NOMO-1 treated with DMSO at 0.1 percent for 48 hours (cell line): ENCODE measurements around the gene PSKH1.
A peak's percentile ranks its signal among the peaks of the same experiment; 100 is the strongest.
"Not testable (repeated sequence)": the region's sequence is repeated elsewhere in the genome, so short reads cannot be mapped to it uniquely, and the experiment has no call there.

Source experiments
- DNase-seq: peaks from one replicate; lab custom pipeline; 2025; ENCODE audit not compliant: unreplicated experiment; lab: John Stamatoyannopoulos, UW

PSKH1 gene

DNA sequence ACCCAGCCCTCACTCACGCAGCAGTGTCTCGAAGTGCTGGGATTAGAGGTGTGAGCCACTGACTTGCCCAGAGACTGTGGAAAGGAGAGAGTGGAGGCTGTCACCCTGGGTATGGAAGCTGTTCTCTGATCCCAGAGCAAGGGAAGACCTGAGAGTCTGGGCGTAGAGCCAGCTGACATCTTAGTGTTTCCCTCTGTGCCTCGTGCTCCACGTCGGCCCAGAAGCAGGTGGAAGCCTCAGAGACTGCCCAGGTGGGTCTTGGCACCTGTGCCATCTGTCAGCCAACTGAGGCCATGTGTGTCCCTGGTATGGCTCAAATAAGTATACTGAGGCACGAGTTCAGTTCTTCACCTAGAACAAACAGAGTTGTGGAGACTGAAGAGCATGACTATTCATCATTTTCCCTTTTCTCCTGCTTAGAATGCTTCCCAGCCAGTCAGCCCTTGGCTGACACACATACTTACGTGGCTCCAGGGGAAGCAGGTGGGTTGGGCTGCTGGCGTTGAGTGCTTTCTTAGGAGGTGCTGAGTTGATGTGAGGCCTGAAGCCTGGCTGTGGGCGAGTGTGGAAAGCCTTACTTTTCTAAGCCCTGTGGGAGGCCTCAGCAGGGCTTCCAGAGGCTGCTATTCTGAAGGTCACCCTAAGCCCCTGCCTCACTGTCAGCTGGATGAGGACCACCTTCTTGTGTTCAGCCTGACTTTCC is 30.5 kb downstream of the PSKH1 start:
- no peak for DNase-seq

DNA sequence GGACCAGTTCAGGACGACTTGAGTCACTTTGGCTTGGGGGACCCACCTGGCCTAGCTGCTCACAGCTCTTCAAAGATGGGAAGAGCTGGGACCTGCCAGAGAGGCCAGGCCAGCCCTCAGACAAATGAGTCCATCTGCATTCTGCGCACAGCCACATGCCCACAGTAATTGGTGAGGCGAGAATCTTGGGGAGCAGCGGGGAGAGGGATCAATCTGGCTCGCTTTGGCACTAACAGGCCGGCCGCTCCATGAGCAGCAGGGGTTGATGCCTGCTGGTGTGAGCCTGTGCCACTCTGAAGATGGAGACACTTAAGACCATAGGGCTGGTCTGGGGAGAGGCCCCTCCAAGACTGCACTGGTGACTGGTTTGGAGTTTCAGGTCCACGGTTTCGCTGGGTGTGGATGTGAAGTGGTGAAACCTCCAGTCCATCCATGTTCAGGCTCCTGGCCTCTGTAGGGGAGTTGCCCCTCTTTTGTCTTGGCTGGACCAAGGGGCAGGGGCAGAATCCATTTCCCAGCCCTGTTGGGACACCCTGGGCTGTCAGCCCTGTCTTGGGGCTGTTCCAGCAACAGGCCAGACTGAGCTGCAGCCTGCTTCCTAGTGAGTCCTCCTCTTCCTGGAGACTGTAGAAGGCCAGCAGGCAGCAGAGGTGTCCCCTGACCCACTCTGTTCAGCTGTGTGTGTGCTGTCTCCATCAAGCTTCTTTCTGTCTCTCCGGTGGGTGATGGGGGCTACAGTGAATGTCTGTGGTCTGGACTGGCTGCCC is 31.3 kb downstream of the PSKH1 start:
- no peak for DNase-seq

DNA sequence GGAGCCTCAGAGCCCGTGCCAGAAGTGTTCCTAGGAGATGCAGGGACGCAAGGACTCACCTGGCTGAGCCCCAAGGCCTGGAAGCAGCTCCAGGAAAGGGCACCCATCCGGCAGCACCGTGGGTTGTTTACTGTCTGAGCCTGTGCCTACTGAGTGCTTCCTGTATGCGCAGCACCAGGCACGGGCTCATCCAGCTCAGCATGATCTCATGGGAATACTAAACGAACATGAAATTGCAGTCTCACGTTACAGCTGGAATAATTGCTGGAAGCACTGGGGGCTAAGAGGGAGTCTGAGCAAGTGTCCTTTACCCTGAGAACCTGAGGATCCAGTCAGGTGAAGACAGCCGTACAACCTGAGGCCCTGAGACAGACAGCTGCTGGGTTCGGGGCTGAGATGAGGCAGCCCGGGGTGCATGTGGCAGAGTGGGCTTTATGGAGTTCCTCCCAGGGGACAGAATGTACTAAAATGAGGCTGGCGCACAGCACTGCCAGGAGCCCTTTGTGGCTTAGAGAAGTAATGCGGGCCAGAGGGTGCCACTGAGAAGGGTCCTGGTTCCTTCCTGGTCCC is 33.2 kb downstream of the PSKH1 start:
- no peak for DNase-seq

DNA sequence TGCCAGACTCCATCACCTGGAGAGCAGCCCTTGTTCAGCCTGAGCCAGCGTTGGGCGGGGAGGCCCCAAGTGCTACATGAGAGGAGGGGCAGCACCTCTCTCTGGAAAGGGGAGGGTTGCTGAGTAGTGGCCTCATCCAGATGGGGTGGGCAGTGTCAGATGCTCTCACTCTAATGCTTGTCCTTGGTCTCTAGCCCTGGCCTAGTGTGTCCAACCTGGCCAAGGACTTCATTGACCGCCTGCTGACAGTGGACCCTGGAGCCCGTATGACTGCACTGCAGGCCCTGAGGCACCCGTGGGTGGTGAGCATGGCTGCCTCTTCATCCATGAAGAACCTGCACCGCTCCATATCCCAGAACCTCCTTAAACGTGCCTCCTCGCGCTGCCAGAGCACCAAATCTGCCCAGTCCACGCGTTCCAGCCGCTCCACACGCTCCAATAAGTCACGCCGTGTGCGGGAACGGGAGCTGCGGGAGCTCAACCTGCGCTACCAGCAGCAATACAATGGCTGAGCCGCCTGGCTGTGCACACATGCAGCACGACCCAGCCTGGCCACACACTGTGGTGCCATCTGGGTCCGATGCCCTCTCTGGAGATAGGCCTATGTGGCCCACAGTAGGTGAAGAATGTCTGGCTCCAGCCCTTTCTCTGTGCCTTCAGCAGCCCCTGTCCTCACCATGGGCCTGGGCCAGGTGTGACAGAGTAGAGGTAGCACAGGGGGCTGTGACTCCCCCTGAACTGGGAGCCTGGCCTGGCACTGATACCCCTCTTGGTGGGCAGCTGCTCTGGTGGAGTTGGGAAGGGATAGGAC is 34.3 kb downstream of the PSKH1 start:
- no peak for DNase-seq

DNA sequence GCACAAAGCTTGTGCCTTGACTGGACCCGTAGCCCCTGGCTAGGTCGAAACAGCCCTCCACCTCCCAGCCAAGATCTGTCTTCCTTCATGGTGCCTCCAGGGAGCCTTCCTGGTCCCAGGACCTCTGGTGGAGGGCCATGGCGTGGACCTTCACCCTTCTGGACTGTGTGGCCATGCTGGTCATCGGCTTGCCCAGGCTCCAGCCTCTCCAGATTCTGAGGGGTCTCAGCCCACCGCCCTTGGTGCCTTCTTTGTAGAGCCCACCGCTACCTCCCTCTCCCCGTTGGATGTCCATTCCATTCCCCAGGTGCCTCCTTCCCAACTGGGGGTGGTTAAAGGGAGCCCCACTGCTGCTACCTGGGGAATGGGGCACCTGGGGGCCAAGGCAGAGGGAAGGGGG is 35.1 kb downstream of the PSKH1 start:
- no peak for DNase-seq

DNA sequence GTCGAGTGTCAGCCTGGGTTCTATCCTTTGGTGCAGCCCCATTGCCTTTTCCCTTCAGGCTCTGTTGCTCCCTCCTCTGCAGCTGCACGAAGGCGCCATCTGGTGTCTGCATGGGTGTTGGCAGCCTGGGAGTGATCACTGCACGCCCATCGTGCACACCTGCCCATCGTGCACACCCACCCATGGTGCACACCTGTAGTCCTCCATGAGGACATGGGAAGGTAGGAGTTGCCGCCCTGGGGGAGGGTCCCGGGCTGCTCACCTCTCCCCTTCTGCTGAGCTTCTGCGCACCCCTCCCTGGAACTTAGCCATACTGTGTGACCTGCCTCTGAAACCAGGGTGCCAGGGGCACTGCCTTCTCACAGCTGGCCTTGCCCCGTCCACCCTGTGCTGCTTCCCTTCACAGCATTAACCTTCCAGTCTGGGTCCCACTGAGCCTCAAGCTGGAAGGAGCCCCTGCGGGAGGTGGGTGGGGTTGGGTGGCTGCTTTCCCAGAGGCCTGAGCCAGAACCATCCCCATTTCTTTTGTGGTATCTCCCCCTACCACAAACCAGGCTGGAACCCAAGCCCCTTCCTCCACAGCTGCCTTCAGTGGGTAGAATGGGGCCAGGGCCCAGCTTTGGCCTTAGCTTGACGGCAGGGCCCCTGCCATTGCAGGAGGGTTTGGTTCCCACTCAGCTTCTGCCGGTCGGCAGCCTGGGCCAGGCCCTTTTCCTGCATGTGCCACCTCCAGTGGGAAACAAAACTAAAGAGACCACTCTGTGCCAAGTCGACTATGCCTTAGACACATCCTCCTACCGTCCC is 35.7 kb downstream of the PSKH1 start:
- DNase-seq, result peak; percentile 35

DNA sequence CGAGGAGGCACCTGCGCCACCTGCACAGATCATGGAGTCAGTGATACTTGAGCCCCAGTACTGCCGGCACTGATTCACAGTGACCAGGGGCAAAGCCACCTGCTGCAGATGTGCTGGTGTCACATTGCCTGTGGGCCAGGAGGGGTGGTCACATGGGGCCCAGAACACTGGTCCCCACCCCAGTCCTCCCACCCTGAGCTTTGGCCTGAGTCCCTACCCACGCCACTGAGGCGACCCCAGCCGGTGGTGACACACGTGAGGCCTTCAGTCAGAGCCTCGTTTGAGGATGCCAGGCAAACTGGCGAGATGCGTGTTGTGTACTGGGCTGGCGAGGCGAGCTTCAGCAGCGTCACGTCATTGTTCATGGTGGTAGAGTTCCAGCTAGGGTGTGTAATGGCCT is 37.1 kb downstream of the PSKH1 start:
- no peak for DNase-seq

DNA sequence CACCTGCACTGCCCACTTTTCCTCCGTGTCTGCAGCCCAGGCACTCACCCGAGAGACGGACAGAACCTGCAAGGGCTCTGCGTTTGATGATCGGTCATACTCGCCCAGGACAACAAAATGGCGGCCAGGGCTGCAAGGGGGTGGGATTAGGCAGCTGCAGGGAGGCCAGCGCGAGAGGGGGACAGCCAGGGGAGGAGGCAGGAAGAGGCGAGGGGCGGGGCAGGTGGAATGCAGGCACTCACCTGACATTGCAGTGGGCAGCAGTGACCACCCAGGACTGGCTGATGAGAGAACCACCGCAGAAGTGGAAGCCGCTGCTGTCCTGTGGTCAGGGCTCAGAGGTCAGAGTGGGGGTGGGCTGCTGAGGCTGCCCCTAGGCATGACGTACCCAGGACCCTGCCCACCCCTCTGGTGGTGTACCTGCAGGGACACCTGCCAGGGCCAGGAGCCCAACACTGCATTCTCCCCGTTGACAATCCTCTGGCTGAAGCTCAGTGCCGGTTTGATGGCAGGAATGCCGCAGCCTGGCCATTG is 37.7 kb downstream of the PSKH1 start:
- no peak for DNase-seq

DNA sequence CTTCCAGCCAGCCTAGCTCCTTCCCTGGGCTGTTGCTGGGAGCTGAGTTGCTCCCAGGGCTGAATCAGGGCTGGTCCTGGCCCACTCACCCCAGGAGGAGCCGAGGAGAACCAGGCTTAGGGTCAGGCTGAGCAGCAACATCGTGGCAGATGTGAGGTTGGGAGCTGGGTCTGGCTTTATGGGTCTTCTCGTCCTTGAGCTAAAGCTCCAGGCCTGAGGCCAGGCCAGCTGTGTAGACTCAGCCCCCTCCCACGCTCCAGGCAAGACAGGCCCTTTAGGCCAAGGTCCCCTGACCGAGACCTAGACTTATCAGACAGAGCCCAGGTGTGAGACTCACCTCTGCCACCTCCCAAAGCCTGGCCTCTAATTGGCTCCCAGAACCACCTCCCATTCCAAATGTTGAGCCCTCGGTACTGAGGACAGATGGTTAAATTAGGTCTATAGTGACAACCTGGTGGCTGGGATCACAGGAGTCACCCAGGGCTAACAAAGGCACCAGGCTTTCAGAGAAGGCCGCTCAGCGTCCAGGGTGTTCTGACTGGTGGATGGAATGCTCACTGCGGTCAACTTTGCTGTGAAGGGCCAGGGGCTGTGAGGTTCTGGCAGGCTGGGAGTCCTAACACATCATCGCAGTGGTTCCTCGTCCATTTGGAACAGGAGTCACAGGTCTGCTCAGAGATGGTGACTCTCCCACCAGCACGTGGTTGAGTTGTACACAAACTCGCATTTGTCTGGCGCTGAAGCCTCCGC is 38.8 kb downstream of the PSKH1 start, which contains the start of gene CTRL:
Gene CTRL, minus strand, starts transcription at position 151 of the 750 bp plus-strand sequence. Its CDS starts 10 bp downstream, at position 141.
- DNase-seq, result no peak

DNA sequence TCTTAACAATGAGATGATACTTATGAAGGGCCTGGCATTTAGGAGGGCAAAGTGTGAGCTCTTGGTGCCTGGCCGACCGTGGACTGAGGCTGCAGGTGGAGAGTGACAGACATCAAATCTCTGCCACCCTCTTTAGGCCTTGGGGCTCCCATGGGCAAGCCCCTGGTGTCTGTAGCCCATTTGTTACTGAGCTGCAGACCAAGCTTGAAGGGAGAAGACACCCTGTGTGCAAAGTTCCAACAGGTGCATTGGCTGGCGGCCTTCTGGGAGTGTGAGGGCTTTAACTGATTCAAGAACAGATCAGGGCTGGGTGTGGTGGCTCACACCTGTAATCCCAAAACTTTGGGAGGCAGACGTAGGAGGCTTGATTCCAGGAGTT is 39.4 kb downstream of the PSKH1 start:
- DNase-seq, result no peak

DNA sequence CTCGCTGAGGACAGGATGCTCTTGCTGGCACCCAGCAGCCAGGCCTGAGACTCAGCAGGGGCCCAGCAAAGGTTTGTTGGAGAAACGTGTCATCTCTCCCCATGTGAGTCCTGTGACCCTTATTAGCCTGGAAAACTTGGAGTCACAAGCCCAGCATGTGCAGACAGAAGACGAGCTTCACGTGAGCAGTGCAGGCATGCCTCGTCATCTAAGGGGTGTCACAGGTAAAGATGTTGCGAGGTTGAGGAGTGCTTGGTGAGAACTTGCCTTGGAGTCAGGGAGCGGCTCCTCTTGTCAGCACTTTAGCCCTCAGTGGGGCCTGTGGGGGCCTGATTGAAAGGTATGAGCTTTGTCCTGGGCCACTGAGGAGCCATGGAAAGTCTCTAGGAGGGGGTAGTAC is 40.8 kb downstream of the PSKH1 start:
- no peak for DNase-seq

DNA sequence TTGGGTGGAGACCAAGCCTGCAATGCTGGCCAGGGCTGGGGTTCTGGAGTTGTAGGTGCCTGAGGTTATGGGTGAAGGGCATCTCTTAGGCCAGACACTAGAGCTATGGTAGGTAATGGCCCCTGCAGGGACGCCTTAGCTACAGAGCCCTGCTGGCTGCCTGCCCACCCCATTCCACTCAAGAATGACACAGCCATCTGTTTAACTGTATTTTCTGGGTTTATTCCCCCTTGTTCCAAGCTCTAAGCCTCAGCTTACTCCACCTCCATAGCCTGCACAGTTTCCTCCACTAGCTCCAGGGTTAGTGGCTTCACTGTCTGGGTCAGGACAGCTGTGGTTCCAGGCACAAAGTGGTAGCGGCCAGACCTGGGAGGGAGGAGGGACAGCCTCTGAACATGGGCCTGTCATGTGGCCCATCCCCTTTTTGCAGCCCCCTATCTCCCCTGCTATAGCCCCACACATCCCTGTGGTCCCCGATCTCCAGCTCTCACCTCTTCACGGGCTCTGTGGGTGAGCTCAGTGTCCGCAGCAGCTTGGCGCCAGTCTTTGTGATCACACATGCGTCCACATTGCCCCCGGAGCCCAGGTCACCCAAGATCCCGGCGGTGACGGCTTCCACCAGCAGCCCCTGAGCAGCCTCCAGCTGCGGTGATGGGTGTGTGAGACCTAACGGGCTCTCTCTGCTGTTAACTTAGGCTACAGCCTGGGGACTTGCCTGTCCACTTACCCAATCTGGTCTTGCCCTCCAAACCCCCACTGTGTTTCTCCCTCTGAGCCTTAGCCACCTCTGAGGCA is 41.4 kb downstream of the PSKH1 start:
- DNase-seq, result no peak

DNA sequence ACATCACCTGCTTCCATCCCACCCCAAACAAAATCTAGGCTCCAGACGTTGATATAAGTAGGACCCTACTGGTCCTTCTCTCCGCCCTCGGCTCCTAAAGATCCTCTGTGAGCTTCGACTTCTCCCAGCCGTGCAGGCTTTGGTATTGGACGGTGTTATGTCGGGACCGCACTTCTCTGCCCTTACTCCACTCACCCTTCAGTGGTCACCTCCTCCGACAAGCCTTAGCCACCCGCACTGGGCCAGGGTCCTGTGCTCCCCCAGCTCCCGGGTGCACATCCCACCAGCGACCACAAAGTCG is 42.0 kb downstream of the PSKH1 start:
- DNase-seq, result no peak

DNA sequence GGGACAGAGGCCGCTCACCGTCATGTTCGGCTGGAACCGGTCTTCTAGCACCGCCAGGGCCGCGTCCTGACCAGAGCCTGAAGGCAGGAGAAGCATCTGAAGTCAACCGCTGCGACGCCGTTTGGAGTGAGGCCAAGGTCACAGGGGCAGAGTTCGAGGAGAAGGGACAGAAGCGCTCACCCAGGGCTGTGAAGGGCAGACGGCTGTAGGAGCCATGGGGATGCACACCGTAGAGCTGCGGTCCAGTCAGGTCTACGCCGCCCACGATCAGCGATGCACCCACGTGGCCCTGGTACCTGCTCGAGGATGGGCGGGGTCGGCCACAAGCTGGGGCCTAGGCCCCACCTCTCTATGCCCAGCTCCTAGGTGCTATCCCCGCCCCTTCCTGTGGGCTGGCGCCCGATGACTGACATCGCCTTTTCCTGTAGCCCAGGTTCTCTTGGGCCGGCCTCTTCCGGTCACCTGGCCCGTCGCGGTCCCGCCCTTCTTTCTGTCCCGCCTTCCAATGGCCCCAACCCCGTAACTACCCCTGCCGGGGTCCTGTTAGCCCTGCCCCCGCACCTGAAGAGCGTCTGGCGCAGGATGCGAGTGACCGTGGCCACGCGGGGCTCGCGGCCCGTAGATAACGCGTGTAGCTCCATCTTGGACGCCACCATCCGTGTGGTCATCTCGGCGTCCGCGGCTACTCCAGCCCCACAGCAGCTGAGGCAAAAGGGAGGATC is 42.5 kb downstream of the PSKH1 start:
- peak; percentile 96 for DNase-seq

DNA sequence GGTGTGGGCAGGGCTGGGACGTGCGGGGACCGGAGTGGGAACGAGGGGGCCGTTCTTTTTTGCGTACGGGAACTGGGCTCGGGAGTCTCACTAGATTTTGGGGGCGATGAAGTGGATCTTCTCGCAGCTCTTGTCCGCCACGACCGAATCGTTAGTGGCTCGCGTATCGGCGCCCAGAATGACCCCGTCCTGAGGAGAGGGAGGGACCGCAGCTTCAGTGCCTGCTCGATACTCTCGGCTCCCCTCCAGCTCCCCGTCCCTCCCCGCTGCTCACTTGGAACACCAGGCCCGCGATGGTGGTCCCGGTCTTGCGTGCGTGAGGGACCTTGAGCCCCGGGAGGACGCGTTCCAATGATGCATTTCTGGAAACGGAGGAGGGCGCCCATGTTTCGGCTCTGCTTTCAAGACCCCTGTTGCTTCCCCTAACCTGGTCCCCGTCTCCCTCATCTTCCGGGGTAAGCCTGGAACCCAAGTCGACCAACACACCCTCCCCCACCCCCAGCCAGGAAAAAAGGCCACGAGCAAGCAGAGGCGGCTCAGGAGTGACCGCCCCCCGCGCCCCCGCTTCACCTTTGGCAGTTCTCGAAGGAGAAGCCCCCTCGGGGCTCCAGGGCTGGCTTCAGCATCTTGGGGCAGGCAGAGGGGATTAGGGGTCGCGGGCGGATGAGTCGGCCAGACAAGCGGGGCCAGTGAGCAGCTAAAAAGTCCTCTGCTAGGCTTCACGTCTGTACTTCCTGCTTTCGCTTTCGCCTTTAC is 43.2 kb downstream of the PSKH1 start, which contains the start of gene PSMB10:
Gene PSMB10, minus strand, starts transcription at position 727 of the 756 bp plus-strand sequence. Its CDS starts 101 bp downstream, at position 626.
- peak; percentile 36 for DNase-seq

DNA sequence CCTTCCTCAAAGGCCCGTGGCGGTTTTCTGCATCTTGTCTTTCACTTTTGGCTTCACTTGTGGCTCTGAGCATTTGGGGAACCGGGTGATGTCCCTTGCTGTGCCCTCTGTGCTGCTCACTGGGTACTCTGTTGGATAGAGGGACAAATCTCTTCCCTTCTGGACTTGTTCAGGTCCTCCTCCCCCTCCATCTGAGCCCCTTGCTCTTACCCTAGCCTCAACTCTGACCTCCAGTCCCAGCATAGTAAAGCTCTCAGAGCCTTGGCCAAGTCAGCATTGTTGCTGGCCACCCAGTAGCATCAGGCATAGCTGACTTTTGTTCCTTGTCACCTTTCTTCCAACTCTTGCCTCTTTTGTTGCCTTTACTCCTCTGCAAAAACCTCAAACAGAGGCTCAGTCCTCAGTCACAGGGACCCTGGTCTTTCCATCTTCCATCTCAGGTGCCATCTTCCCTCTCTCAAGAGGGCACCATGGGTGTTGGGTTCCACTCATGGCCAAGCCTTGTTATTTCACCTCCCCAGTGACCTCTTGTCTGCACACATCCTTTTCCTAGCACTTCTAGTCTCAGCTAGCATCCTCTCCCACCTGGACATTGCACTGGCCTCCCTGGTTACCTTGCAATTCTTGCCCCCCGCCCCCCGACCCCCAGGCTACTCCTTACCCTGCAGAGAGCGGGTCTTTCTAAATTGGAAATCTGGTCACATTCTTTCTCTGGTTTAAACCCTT is 44.0 kb downstream of the PSKH1 start:
- peak; percentile 99 for DNase-seq

DNA sequence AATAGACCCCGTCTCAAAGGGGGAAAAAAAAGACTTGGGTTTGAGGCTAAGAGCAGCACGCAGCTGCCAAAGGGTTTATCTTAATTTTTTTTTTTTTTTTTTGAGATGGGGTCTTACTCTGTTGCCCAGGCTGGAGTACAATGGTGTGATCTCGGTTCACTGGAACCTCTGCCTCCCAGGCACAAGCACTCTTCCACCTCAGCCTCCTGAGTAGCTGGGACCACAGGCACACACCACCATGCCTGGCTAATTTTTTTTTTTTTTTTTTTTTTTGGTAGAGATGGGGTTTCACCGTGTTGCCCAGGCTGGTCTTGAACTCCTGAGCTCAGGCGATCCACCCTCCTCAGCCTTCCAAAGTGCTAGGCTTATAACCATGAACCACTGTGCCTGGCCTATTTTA is 44.7 kb downstream of the PSKH1 start:
- not testable (repeated sequence) for DNase-seq
